Measurements from ENCODE around the gene LAMA5. TPM values are rescaled to one million over a fixed set of nuclear protein-coding genes. Genes with fewer than 3 reads are reported as not detected.

The LAMA5 gene
- total and polyA plus RNA-seq, 4 donors: 116 to 315 (median 244) TPM

DNA sequence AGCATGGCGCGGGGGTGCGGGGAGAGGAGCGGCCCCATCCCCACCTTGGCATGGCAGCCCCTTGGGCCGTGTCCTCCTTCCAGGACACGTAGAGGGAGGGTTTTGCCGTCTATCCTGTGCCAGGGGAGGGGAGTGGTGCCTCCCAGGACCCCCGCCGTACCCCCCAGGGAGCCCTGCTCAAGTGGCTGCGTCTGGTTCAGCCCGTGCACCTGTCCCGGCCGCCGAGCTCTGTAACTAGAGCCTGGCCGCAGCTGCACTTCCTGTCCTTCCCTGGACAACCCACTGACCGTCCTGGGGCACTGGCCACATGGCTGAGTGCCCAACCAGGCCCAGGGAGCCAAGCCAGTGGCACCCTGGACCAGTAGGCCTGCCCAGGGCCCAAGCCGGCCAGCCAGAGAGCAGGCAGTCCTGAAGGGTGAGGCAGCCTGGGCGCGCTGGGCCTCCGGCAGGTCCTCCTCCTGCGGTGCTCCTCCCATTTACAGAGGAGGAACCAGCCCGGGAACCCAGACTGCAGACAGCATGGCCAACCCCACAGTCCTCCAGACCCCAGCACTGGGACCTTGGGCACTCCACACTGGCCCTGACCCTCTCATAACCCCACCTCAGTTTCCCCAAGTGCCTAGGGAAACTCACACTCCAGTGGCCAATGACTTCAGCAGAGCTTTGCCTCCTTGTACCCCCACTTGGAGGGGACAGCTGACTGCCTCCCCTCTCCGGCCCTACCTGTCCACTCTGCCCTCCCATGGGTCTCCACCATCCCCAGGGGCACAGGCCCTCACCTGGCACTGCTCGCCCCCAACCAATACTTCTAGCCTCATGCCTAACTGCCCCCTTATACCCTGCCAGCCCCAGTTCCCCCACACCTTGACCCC is 8.7 kb downstream of the LAMA5 start:
- peak in 1 of 3 donors; percentile 12 for DNase-seq
- H3K9ac ChIP-seq (ENCODE audit: insufficient read depth in 1 of 2, low read length in 2 of 2): no peak overlapping the region

GRCh38 chr20:62357681-62358080 is 9.4 kb downstream of the LAMA5 start:
- ATAC-seq (ENCODE audit: insufficient read depth, low FRiP score) (no peak), DNase-seq (peak in 1 of 3 donors; percentile 13)
- 51 to 54% methylated on average over 7 of the region's 7 CpGs for WGBS, 2 donors
- Histone ChIP-seq H3K9me3 (ENCODE audit: control insufficient read depth in 4 of 4, insufficient read depth in 3 of 4, low read length in 3 of 4) (no peaks in the 10 kb centered on the region), H3K27me3 (ENCODE audit: control insufficient read depth in 3 of 3, insufficient read depth in 3 of 3, low read length in 2 of 3) (no peaks in the 10 kb centered on the region), H3K4me3 (no peak overlapping the region), H3K36me3 (ENCODE audit: control insufficient read depth in 4 of 4, insufficient read depth in 4 of 4, low read length in 4 of 4) (peaks cover 0 to 17% (median 0%) of the 10 kb centered on the region in 4 donors), H3K4me1 (ENCODE audit: control insufficient read depth in 5 of 5, insufficient read depth in 5 of 5, low read length in 5 of 5) (peaks cover 13 to 69% (median 59%) of the 10 kb centered on the region in 5 donors), H3K27ac (ENCODE audit: low read depth in 1 of 2, low read length in 1 of 2) (peak overlapping the region; percentile 87 to 91), H3K9ac (ENCODE audit: insufficient read depth in 1 of 2, low read length in 2 of 2) (no peak overlapping the region)
- no peak for TF ChIP-seq CTCF (IDR thresholded peaks at IDR 0.05; ENCODE audit: control extremely low read depth, extremely low read depth)

More for the DNA sequence above, 8.7 kb downstream of the LAMA5 start:
- Histone ChIP-seq H3K4me1 (ENCODE audit: control insufficient read depth in 5 of 5, insufficient read depth in 5 of 5, low read length in 5 of 5) (peaks cover 13 to 73% (median 59%) of the 10 kb centered on the region in 5 donors), H3K36me3 (ENCODE audit: control insufficient read depth in 4 of 4, insufficient read depth in 4 of 4, low read length in 4 of 4) (peaks cover 0 to 13% (median 0%) of the 10 kb centered on the region in 4 donors), H3K27ac (ENCODE audit: low read depth in 1 of 2, low read length in 1 of 2) (peak overlapping the region; percentile 87 to 91), H3K27me3 (ENCODE audit: control insufficient read depth in 3 of 3, insufficient read depth in 3 of 3, low read length in 2 of 3) (no peaks in the 10 kb centered on the region), H3K4me3 (no peak overlapping the region), H3K9me3 (ENCODE audit: control insufficient read depth in 4 of 4, insufficient read depth in 3 of 4, low read length in 3 of 4) (no peaks in the 10 kb centered on the region)
- no peak for TF ChIP-seq CTCF (IDR thresholded peaks at IDR 0.05; ENCODE audit: control extremely low read depth, extremely low read depth)
- ATAC-seq (ENCODE audit: insufficient read depth, low FRiP score): no peak
- WGBS, 2 donors: 52 to 63% methylated on average over 22 to 24 of the region's 24 CpGs

DNA sequence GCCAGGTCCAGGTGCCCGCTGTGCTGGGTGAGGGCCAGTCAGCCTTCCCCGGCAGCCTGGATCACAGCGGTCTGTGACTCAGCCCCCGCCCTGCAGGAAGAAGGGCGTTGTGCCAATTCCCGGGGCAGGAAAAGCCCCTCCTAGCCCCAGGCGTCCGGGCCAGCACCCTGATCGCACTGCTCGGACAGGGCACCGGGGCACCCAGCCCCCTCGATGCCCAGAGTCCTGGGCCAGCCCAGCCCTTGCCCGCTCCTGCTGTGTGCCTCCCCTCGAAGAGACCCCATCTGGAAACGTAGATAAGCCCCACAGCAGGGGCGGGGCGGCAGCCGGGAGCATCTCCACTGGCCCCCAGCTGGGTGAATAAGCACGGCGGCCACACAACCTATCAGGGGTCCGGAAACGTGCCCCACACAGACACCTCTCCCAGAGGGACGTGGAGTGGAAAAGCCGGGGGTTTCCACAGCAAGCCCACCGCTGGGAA is 9.9 kb downstream of the LAMA5 start:
- DNase-seq (peak in 2 of 3 donors; percentile 46 to 71), ATAC-seq (ENCODE audit: insufficient read depth, low FRiP score) (no peak)
- no peak for TF ChIP-seq CTCF (IDR thresholded peaks at IDR 0.05; ENCODE audit: control extremely low read depth, extremely low read depth)
- peaks cover 0 to 17% (median 0%) of the 10 kb centered on the region in 4 donors for H3K36me3 ChIP-seq (ENCODE audit: control insufficient read depth in 4 of 4, insufficient read depth in 4 of 4, low read length in 4 of 4)
- H3K27me3 ChIP-seq (ENCODE audit: control insufficient read depth in 3 of 3, insufficient read depth in 3 of 3, low read length in 2 of 3): no peaks in the 10 kb centered on the region
- H3K27ac ChIP-seq (ENCODE audit: low read depth in 1 of 2, low read length in 1 of 2): peak overlapping the region; percentile 87 to 91
- H3K4me3 ChIP-seq: no peak overlapping the region
- H3K4me1 ChIP-seq (ENCODE audit: control insufficient read depth in 5 of 5, insufficient read depth in 5 of 5, low read length in 5 of 5): peaks cover 13 to 68% (median 54%) of the 10 kb centered on the region in 5 donors
- 24 to 49% methylated on average over 24 to 25 of the region's 25 CpGs for WGBS, 2 donors
- no peaks in the 10 kb centered on the region for H3K9me3 ChIP-seq (ENCODE audit: control insufficient read depth in 4 of 4, insufficient read depth in 3 of 4, low read length in 3 of 4)
- H3K9ac ChIP-seq (ENCODE audit: insufficient read depth in 1 of 2, low read length in 2 of 2): no peak overlapping the region
